Esophagus muscularis mucosa (tissue), 4 donors: ENCODE measurements around the gene DIP2C. TPM values are rescaled to one million over a fixed set of nuclear protein-coding genes. Genes with fewer than 3 reads are reported as not detected.
A peak's percentile ranks its signal among the peaks of the same experiment; 100 is the strongest.

Experiments
- DNase-seq: peaks from one replicate; pipeline ENCODE4 v3.0.0-alpha.2; 2017; ENCODE audit errors: extremely low spot score
- H3K27ac ChIP-seq, 4 donors: fragments of 200-600 bp; sonication (generic); replicated peaks in 1 of 4; 1 replicate in 3 of 4; 2 replicates in 1 of 4; pipeline ENCODE4 v1.5.1; 2016 to 2019; ENCODE audit warnings: mild to moderate bottlenecking in 1 of 4
- H3K27me3 ChIP-seq, 4 donors: fragments of 200-600 bp; sonication (generic); one replicate each; pipeline versions ENCODE4 v1.5.1 to v1.6.0; 2016 to 2019
- H3K36me3 ChIP-seq, 4 donors: fragments of 200-600 bp; sonication (generic); one replicate each; pipeline ENCODE4 v1.5.1; 2016 to 2019
- H3K4me1 ChIP-seq, 4 donors: fragments of 200-600 bp; sonication (generic); one replicate each; pipeline ENCODE4 v1.5.1; 2016 to 2019
- H3K4me3 ChIP-seq, 4 donors: fragments of 200-600 bp; sonication (generic); 1 replicate in 2 of 4; 2 replicates in 2 of 4; pipeline ENCODE4 v1.5.1; 2016 to 2019; ENCODE audit warnings: mild to moderate bottlenecking in 4 of 4, moderate library complexity in 1 of 4
- H3K9me3 ChIP-seq, 4 donors: fragments of 200-600 bp; sonication (generic); 1 replicate in 3 of 4; 2 replicates in 1 of 4; pipeline ENCODE4 v1.5.1; 2016 to 2019
- EP300 ChIP-seq: sonication (generic); formaldehyde crosslinking; IDR thresholded peaks from one replicate; pipeline ENCODE4 v1.6.1; 2017; ENCODE audit warnings: antibody characterized with exemption
- POLR2A ChIP-seq: fragments of 450-650 bp; IDR thresholded peaks from one replicate; pipeline ENCODE4 v1.6.1; 2017; ENCODE audit warnings: antibody characterized with exemption, moderate library complexity, mild to moderate bottlenecking, low read depth
- POLR2AphosphoS5 ChIP-seq, 2 donors: sonication (generic); formaldehyde crosslinking; IDR thresholded peaks; one replicate each; pipeline ENCODE4 v1.6.1; 2017; ENCODE audit warnings: antibody characterized with exemption in 2 of 2
- WGBS: methylation state at CpG from one replicate; pipeline ENCODE4 v1.1.5; 2018; 5-methylcytosine and 5-hydroxymethylcytosine counted together
- intact Hi-C: fragments of 100-400 bp; cut with DNase I; formaldehyde crosslinking; loops from one replicate; pipeline ENCODE4 v1.15.1; 2023
- total RNA-seq, 4 donors: library from RNA; depleted of rRNA; stranded (reverse); fragments of >200 nt; gene quantifications; one replicate each; pipeline versions ENCODE4 v1.1.0 to v1.2.1, GENCODE V29; 2016
- TF ChIP-seq, protein P1 (sequence below), 3 experiments: fragments of 200-600 bp in 2 of 3; fragments of 450-650 bp in 1 of 3; sonication (generic) in 2 of 3; IDR thresholded peaks; one replicate each; pipeline ENCODE4 v1.5.1; 2017 to 2019; ENCODE audit warnings: antibody characterized with exemption in 3 of 3, mild to moderate bottlenecking in 2 of 3, moderate library complexity in 1 of 3

DIP2C gene
- total RNA-seq, 4 donors from 2014 or later = 38.6 to 66.4 (median 55.7) TPM

DNA sequence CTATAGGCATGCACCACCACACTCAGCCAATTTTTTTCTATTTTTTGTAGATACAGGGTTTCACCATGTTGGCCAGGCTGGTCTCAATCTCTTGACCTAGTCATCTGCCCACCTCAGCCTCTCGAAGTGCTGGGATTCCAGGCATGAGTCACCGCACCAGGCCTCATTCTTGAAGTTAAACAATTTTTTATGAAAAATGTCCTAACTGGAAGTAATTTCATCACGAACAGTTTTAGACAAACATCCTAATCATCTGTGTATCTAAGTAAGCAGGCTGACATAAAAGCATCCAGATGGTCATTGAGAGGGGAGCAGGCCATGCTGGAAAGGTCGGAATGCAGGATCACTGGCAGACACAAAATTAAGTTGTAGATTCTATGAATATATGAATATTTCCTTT is 285.1 kb downstream of the DIP2C start:
- 74% methylated on average over 4 of the region's 4 CpGs for WGBS
- Histone ChIP-seq H3K4me1 (no peaks in the 10 kb centered on the region), H3K36me3 (peaks cover 19 to 79% (median 48%) of the 10 kb centered on the region in 4 donors)

DNA sequence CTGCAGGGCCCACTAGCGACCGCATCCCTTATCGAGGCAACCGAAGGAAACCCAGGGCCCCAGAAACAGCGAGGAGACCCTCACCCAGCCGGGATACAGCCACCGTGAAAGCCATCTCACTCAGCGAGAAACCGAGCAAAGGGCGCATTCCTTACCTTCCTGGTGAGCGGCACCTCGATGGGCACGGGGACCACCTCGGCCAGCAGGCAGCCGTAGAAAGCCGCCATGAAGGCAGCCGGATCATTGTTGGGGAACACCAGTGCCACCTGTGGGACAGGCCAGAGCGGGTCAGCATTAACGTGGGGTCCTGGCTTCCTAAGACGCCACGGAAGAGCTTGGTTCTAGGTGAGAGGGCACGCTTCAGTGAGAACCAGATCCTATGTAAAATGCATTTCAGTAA is 290.5 kb downstream of the DIP2C start:
- Histone ChIP-seq H3K27me3 (no peaks in the 10 kb centered on the region), H3K9me3 (no peaks in the 10 kb centered on the region), H3K36me3 (peaks cover 0 to 33% (median 12%) of the 10 kb centered on the region in 4 donors), H3K4me1 (peaks cover 18 to 32% (median 26%) of the 10 kb centered on the region in 4 donors), H3K27ac (no peak overlapping the region), H3K4me3 (no peak overlapping the region)
- WGBS = 99% methylated on average over 14 of the region's 22 CpGs
- intact Hi-C loops = no loop called here
- no peak for DNase-seq
- TF ChIP-seq, protein P1, sequence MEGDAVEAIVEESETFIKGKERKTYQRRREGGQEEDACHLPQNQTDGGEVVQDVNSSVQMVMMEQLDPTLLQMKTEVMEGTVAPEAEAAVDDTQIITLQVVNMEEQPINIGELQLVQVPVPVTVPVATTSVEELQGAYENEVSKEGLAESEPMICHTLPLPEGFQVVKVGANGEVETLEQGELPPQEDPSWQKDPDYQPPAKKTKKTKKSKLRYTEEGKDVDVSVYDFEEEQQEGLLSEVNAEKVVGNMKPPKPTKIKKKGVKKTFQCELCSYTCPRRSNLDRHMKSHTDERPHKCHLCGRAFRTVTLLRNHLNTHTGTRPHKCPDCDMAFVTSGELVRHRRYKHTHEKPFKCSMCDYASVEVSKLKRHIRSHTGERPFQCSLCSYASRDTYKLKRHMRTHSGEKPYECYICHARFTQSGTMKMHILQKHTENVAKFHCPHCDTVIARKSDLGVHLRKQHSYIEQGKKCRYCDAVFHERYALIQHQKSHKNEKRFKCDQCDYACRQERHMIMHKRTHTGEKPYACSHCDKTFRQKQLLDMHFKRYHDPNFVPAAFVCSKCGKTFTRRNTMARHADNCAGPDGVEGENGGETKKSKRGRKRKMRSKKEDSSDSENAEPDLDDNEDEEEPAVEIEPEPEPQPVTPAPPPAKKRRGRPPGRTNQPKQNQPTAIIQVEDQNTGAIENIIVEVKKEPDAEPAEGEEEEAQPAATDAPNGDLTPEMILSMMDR (IDR thresholded peaks at IDR 0.05) = no peak
- no peak for TF ChIP-seq POLR2AphosphoS5 (IDR thresholded peaks at IDR 0.05)
- no peak for TF ChIP-seq POLR2A
- TF ChIP-seq EP300 = no peak

More for the DNA sequence above, 285.1 kb downstream of the DIP2C start:
- TF ChIP-seq, protein P1 (IDR thresholded peaks at IDR 0.05) = no peak
- TF ChIP-seq POLR2A = no peak
- no peak for TF ChIP-seq POLR2AphosphoS5 (IDR thresholded peaks at IDR 0.05)
- no peak for TF ChIP-seq EP300
- H3K4me3 ChIP-seq = no peak overlapping the region
- intact Hi-C loops = no loop called here
- H3K27ac ChIP-seq = no peak overlapping the region
- no peaks in the 10 kb centered on the region for H3K9me3 ChIP-seq
- DNase-seq = no peak
- no peaks in the 10 kb centered on the region for H3K27me3 ChIP-seq

DNA sequence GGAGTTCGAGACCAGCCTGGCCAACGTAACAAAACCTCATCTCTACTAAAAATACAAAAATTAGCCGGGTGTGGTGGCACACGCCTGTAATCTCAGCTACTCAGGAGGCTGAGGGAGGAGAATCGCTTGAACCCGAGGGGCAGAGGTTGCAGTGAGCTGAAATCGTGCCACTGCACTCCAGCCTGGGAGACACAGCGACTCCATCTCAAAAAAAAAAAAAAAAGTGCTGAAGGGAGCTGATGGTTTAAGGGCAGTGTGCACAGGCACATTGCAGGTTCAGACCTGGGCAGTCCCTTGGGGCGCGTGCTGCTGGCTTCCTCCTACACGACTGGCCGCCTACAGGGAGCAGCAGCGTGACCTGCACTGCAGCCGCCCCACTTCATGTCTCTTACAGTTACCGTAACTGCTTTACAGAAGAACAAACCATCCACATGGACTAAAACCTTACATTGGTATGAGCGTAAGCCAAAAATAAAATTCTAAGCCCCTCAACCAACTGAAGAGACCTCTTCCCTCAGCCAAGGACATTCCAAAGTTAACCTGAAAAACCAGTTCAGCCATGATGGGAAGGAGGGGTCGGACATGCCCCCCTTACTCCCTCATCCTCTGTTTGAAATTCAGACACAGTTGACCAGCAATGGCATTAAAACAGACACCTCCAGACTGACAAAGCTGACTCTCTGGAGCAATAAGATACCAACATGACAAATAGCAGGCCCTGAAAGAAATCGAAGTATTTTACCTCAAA is 292.0 kb downstream of the DIP2C start:
- no peaks in the 10 kb centered on the region for H3K9me3 ChIP-seq
- no peak overlapping the region for H3K27ac ChIP-seq
- WGBS = 93% methylated on average over 18 of the region's 18 CpGs
- intact Hi-C loops = no loop called here
- H3K4me3 ChIP-seq = no peak overlapping the region
- H3K4me1 ChIP-seq = peaks cover 18 to 32% (median 26%) of the 10 kb centered on the region in 4 donors
- no peak for DNase-seq
- TF ChIP-seq EP300 (no peak), POLR2A (no peak), POLR2AphosphoS5 (IDR thresholded peaks at IDR 0.05) (no peak)
- TF ChIP-seq, protein P1 (IDR thresholded peaks at IDR 0.05) = no peak
- no peaks in the 10 kb centered on the region for H3K27me3 ChIP-seq
- H3K36me3 ChIP-seq = peaks cover 0 to 30% (median 12%) of the 10 kb centered on the region in 4 donors

DNA sequence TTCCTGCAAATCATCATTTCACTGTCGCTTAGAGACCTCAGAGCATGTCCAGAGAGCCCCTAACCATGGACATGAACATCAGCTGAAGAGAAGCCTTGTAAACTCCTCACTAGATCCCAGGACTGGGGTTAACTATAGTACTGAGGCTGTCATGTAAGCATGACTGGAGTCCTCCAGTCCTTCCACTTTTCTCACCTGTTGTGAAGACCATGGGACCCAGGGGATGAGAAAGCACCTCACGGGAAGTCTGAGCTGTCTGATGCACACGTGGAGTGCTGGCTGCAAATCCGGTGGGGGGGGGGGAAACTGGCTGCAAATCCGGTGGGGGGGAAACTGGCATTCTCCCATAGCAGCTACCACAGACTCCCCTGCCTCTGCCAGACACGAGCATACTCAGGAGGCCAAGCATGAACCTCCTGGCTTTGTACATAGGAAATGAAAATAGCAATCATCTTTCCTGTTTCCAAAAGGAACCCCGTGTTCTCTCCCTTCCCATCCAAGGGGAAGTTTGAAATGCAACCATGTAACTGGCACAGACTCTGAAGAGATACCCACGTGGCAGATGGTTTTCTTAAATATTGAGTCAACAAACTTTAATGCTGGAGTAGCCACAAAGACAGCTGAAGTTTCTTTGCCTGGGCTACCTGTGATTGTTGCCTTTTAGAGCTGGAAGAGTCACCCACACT is 292.8 kb downstream of the DIP2C start:
- intact Hi-C loops = no loop called here
- TF ChIP-seq EP300 = no peak
- no peak for TF ChIP-seq POLR2AphosphoS5 (IDR thresholded peaks at IDR 0.05)
- no peak for TF ChIP-seq POLR2A
- TF ChIP-seq, protein P1 (IDR thresholded peaks at IDR 0.05) = no peak
- no peak for DNase-seq
- H3K9me3 ChIP-seq = no peaks in the 10 kb centered on the region
- 27% methylated on average over 8 of the region's 8 CpGs for WGBS
- peaks cover 0 to 36% (median 15%) of the 10 kb centered on the region in 4 donors for H3K36me3 ChIP-seq
- no peaks in the 10 kb centered on the region for H3K27me3 ChIP-seq
- H3K27ac ChIP-seq = peak overlapping the region in 3 of 4 donors; percentile 7 to 37 (median 21)
- H3K4me3 ChIP-seq = no peak overlapping the region
- H3K4me1 ChIP-seq = peaks cover 18 to 32% (median 28%) of the 10 kb centered on the region in 4 donors
